Pulmonary artery endothelial cell (primary cell): ENCODE data around the gene SRGAP2B. TPM values are rescaled to one million over a fixed set of nuclear protein-coding genes. Genes with fewer than 3 reads are reported as not detected.
"Not testable (repeated sequence)": the region's sequence is repeated elsewhere in the genome, so short reads cannot be mapped to it uniquely, and the experiment has no call there.

Experiments
- DNase-seq: peaks from one replicate; pipeline ENCODE4 v3.0.0-alpha.2; 2011; ENCODE audit warnings: low read depth, low spot score
- total RNA-seq: library from RNA; depleted of rRNA; stranded (reverse); fragments of >200 nt; gene quantifications from 2 replicates; pipeline ENCODE4 v1.2.3, GENCODE V29; 2014

SRGAP2B gene
- total RNA-seq, 1 donor from 2014 or later, result 73.1 TPM

DNA sequence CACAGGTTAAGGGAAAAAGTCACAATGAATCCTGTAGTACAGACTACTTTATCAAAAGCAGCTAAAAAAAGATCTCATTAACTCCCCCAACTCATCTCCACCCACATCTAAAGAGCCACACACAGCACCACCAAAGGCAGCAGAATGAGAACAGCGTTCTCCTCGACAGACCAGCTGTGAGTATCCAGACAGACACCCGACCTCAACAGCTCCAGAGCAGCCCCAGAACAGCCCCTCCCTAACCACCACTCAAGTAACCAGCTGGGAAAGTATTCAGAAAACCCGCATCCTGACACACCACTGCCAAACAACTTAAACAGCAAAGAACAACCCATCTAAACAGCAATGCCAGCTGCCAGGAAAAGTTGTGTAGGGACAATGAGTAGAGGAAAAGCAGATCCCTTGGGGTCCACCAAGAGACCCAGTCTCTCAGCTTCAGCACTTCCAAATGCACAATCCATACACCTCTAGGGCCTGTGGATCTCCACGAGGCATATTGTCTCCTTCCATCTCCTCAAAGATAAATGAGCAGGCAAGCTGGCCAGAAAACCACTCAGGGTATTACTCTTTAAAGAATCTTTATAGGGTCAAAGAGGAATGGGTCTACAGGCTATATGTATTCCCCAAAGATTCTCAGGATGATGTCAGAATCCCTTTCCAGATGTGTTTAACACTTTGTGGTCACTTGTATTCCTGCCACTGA is 49.4 kb downstream of the SRGAP2B start:
- not testable (repeated sequence) for DNase-seq

- not testable (repeated sequence) for DNase-seq
Observed at GRCh38 chr1:145041519-145041918, 53.6 kb downstream of the SRGAP2B start.

GRCh38 chr1:145036019-145036418 is 59.1 kb downstream of the SRGAP2B start:
- not testable (repeated sequence) for DNase-seq

- DNase-seq, result not testable (repeated sequence)
Observed at GRCh38 chr1:145033523-145033922, 61.6 kb downstream of the SRGAP2B start.

GRCh38 chr1:145027251-145027650 is 67.9 kb downstream of the SRGAP2B start:
- DNase-seq, result not testable (repeated sequence)

GRCh38 chr1:145025286-145025685 is 69.8 kb downstream of the SRGAP2B start:
- not testable (repeated sequence) for DNase-seq

GRCh38 chr1:145022259-145022658 is 72.9 kb downstream of the SRGAP2B start:
- not testable (repeated sequence) for DNase-seq

DNA sequence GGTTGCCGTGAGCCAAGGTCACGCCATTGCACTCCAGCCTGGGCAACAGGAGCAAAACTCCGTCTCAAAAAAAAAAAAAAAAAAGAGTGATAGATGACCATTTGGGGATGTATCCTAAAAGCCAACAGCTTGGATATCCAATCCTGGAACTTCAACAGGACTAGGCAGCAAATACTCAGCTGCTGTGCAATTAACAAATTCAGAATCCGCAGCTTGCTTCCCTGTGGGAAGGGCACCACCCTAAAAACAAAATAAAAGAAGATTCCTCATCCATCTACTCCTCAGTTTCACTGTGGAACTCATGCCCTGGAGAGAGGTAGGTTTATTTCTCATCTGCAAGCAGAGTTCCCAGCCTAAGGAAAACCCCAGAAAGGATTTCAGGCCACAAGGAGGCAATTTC is 73.4 kb downstream of the SRGAP2B start:
- not testable (repeated sequence) for DNase-seq

DNA sequence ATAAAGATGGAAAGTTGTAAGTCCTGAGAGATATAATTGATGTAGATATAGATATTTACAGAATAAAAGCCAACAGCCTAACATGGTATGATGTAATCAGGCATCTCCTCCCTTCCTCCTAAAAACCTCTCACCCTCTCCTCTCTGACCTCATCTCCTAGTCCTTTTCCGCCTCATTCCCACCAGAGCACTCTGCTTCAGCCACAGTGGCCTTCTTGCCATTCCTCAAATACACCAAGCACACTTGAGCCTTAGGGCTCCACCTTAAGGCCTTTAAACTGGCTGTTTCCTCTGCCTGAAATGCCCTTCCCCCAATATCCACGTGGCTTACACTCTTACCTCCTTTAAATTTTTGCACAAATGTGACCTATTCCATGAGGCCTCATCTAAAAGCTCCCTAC is 75.4 kb downstream of the SRGAP2B start:
- DNase-seq, result not testable (repeated sequence)

DNA sequence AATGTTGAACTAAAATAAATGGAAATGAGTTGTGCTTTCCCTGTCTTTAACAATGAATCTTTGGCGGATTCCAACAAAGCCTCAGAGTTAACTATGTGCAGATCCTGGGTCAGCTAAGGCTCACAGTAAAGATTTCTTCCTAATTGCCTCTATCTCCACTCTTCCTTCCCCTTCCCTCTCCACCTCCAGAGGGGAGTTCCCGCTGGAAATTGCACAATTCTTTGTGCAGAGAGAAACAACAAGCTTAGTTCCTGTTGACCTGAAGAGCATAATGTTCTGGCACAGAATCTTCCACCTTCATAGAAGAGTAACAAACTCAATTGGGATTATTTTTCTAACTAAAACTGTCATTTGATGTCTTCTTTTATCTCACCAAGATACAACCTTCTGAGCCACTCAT is 77.4 kb downstream of the SRGAP2B start:
- not testable (repeated sequence) for DNase-seq

DNA sequence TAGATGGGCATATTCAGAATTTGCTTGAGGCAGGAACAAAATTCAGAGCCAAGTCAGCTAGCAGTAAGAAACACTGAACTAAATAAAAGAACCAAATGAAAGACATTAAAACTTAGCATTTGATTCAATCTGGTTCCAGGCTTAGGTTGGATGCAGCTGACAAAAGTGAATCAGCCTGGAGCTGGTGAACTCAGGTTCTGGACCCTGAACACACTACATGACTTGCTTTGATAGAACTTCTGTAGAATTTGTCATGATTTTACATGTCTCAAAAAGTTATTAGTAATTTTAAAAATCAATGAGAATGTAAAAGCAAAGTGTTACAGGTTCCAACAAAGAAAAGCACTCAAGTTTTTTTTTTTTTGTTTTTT is 78.7 kb downstream of the SRGAP2B start:
- DNase-seq, result not testable (repeated sequence)

- not testable (repeated sequence) for DNase-seq
Observed at GRCh38 chr1:145015744-145016491, 79.2 kb downstream of the SRGAP2B start.

GRCh38 chr1:145013353-145013752 is 81.8 kb downstream of the SRGAP2B start:
- DNase-seq, result not testable (repeated sequence)

DNA sequence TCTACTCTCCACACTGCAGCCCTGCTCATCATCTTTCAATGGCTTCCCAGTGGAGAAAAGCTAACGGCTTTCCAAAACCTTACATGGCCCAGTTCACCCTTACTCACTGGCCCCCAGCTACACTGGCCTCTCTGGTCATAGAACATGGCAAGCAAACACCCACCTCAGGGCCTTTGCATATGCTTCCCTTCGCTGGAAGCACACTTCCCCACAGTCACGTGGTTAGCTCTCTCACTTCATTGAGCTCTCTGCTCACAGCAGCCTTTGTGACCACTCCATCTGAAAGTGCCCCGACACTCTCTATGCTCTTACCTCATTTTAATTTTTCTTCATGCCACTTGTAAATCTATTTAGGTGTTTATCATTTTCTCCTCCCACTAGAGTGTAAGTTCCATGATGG is 83.3 kb downstream of the SRGAP2B start:
- DNase-seq, result not testable (repeated sequence)

GRCh38 chr1:145010580-145010979 is 84.5 kb downstream of the SRGAP2B start:
- DNase-seq, result not testable (repeated sequence)

- not testable (repeated sequence) for DNase-seq
Observed at GRCh38 chr1:145009928-145010327, 85.2 kb downstream of the SRGAP2B start.

DNA sequence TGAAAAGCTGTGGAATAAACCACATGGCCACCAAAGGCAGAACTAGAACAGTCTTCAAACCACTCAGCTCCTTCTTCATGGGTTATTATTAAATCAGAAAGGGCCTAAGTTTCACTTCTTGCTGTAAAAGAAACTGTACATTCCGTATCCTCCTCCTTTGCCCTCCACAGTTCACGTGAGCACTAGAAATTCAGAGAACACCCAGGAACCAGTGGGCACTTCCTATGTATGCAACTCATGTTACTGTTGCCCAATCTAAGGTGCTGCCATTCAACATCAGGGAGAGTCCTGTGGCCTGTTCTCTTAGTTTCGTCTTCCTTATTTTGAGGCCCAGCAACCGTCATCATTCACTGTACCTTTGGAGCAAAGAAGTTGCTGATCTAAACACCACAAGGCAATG is 86.7 kb downstream of the SRGAP2B start:
- not testable (repeated sequence) for DNase-seq

DNA sequence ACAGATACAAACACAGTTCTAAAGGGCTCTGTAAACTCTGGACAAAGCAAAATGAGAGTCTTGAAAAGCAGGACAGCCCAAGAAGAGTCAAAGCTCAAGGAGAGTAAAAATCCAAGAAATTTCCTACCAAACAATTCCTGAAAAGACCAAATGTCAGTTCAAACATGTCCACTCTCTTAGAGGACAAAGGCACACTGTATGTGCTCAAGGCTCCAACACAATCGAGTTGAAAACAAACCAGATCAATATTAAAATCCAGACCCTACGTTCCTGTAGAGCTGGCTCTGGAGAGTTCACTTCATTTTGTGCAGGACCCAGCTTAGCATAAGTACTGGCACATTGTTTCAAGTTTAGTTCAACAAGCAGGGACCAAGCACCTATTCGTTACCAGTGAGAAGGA is 90.0 kb downstream of the SRGAP2B start:
- not testable (repeated sequence) for DNase-seq

GRCh38 chr1:145001381-145001780 is 93.7 kb downstream of the SRGAP2B start:
- not testable (repeated sequence) for DNase-seq

DNA sequence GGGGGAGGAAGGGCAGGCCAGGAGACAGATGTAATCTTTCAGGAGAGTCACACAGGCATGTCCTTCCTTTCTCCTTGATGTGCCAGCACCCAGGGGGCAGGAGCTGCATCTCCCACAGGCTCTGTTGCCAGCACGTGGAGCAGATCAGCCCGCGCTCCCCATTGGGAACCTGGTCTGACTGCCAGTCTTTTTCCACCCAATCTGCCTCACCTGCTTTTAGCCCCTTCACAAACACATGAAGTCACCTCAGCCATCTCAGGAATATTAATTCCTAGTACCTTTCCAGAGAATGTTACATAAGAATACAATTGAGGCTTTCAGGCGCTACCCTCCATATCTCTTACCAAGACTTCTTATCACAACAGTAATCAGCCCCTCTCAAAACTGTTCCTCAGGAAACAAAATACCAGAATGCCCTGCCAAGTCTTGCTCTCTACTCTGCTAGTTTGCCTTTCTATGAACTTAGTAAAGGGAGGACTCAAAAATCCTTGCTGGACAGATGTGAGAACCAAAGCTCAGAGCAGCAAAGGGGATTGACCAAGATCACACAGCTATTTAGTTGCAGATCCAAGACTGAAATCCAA is 94.3 kb downstream of the SRGAP2B start:
- DNase-seq, result not testable (repeated sequence)

DNA sequence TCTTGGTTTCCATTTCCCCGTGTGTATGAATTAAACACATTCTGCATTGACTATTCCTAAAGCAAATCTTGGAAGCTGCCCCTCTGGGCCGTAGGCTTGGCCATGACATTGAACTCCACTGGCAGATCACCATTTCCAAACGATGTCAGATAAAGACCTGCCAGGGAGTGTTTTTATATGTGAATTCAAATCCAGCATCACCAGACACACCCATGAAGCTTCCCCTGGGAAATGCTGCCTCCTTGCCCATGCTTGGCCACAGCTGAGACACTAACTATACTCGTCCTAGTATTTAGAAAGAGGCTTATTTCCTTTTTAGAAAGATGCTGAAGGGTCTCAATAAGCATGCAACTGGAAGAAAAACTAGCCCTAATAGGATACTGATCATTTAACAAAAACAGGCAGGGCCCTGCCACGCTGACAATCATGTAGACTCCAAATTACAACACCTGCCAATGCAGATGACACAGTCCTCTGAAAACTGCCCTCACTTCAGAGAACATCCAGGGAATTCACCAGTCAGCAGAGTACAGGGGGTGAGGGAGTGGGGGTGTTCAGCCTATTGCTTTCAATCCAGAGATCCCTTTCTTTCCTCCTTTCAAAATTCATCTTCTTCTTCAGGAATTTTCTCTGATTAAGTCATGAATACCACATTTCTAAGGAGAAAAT is 94.9 kb downstream of the SRGAP2B start:
- not testable (repeated sequence) for DNase-seq

DNA sequence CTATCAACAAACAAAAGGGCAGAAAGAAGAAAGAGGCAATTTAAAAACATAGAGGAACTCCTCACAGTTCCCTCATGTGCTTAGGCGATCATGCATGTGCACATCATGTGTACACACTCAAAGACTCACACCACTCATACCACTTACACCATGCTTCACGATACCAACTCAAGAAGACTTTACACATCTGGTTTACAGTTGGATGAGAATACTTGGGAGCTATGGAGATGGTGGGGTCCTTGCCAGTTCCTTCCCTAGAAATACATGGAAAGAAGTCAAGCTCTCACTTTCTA is 96.2 kb downstream of the SRGAP2B start:
- DNase-seq, result not testable (repeated sequence)
